Gastroesophageal sphincter (tissue), 3 donors: ENCODE measurements around the gene HECTD1.

Experiments used
- CTCF ChIP-seq, 4 experiments: fragments of 200-600 bp in 2 of 4; fragments of 450-650 bp in 2 of 4; sonication (generic) in 1 of 4; IDR thresholded peaks; one replicate each; pipeline ENCODE4 v1.5.1; 2017 to 2019; ENCODE audit warnings: antibody characterized with exemption in 4 of 4, mild to moderate bottlenecking in 2 of 4, moderate library complexity in 2 of 4
- EP300 ChIP-seq: sonication (generic); formaldehyde crosslinking; IDR thresholded peaks from one replicate; pipeline ENCODE4 v1.6.1; 2017; ENCODE audit warnings: antibody characterized with exemption, mild to moderate bottlenecking
- POLR2A ChIP-seq, 2 donors: fragments of 450-650 bp; IDR thresholded peaks; one replicate each; pipeline ENCODE4 v1.6.1; 2017; ENCODE audit warnings: antibody characterized with exemption in 2 of 2, mild to moderate bottlenecking in 2 of 2, moderate library complexity in 1 of 2
- POLR2AphosphoS5 ChIP-seq: sonication (generic); formaldehyde crosslinking; IDR thresholded peaks from one replicate; pipeline ENCODE4 v1.6.1; 2017; ENCODE audit warnings: antibody characterized with exemption

GRCh38 chr14:31118892-31119291, 88.7 kb downstream of the HECTD1 start:
- TF ChIP-seq POLR2A (IDR thresholded peaks at IDR 0.05) (no peak), POLR2AphosphoS5 (no peak), CTCF (IDR thresholded peaks at IDR 0.05) (no peak), EP300 (no peak)
